ENCODE results near the gene HES2. TPM values are rescaled to one million over a fixed set of nuclear protein-coding genes. Genes with fewer than 3 reads are reported as not detected.
"Not testable (repeated sequence)": the region's sequence is repeated elsewhere in the genome, so short reads cannot be mapped to it uniquely, and the experiment has no call there.

HES2 gene
- total and polyA plus RNA-seq, 2 experiments from 2014 or later, result not detected

- Histone ChIP-seq H3K4me1 (ENCODE audit: low read depth) (no peaks in the 10 kb centered on the region), H3K36me3 (no peaks in the 10 kb centered on the region)
These were observed 14.5 kb upstream of the HES2 start for GRCh38 chr1:6434186-6434585.

GRCh38 chr1:6431645-6432579 is 12.2 kb upstream of the HES2 start:
- H3K9me3 ChIP-seq (ENCODE audit: low read depth); H3K4me1 ChIP-seq (ENCODE audit: low read depth); H3K36me3 ChIP-seq; DNase-seq (ENCODE audit: low read depth in 1 of 2, low spot score in 1 of 2); H3K27ac ChIP-seq; H3K4me3 ChIP-seq: not testable (repeated sequence)
- H3K27me3 ChIP-seq, result peaks cover 24% of the 10 kb centered on the region

More at GRCh38 chr1:6434186-6434585, 14.5 kb upstream of the HES2 start:
- peaks cover 17% of the 10 kb centered on the region for H3K27me3 ChIP-seq
- DNase-seq (ENCODE audit: low read depth in 1 of 2, low spot score in 1 of 2), result no peak
- H3K4me3 ChIP-seq, result no peak overlapping the region
- TF ChIP-seq CTCF (IDR thresholded peaks at IDR 0.05; ENCODE audit: low read depth, low read length), result no peak
- H3K9me3 ChIP-seq (ENCODE audit: low read depth), result no peaks in the 10 kb centered on the region
- no peak overlapping the region for H3K27ac ChIP-seq

- H3K9me3 ChIP-seq (ENCODE audit: low read depth); H3K4me1 ChIP-seq (ENCODE audit: low read depth); H3K27ac ChIP-seq; H3K4me3 ChIP-seq; DNase-seq (ENCODE audit: low read depth in 1 of 2, low spot score in 1 of 2); H3K36me3 ChIP-seq: not testable (repeated sequence)
- peaks cover 34% of the 10 kb centered on the region for H3K27me3 ChIP-seq
These were observed 10.1 kb upstream of the HES2 start for GRCh38 chr1:6429660-6430411.

GRCh38 chr1:6428453-6428852 is 8.7 kb upstream of the HES2 start:
- not testable (repeated sequence) for H3K9me3 ChIP-seq (ENCODE audit: low read depth); H3K4me1 ChIP-seq (ENCODE audit: low read depth); H3K27ac ChIP-seq; DNase-seq (ENCODE audit: low read depth in 1 of 2, low spot score in 1 of 2); H3K4me3 ChIP-seq; H3K36me3 ChIP-seq
- H3K27me3 ChIP-seq, result peaks cover 47% of the 10 kb centered on the region

GRCh38 chr1:6427441-6428390 is 8.0 kb upstream of the HES2 start:
- no peak overlapping the region for H3K4me3 ChIP-seq
- H3K9me3 ChIP-seq (ENCODE audit: low read depth), result no peaks in the 10 kb centered on the region
- no peak for TF ChIP-seq CTCF (IDR thresholded peaks at IDR 0.05; ENCODE audit: low read depth, low read length)
- no peaks in the 10 kb centered on the region for H3K4me1 ChIP-seq (ENCODE audit: low read depth)
- peaks cover 55% of the 10 kb centered on the region for H3K27me3 ChIP-seq
- H3K36me3 ChIP-seq, result no peaks in the 10 kb centered on the region
- no peak overlapping the region for H3K27ac ChIP-seq
- no peak for DNase-seq (ENCODE audit: low read depth in 1 of 2, low spot score in 1 of 2)

DNA sequence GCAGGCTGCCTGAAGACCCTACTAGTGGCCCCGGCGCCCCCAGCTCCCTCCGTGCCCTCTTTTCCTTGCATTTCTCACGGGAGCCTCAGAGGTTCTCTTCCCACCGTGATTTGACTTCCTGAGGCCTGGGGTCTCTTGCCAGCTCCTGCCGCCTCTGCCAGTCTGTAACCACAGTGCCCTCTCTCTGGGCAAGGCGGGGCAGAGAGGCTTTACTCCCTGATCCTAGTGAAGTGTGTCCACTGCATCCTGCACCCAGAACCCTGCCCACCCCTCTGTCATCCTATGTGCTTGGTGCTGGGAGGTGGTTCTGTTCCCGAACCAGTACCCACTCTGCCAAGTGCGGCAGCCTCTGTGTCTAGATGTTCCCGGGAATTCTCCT is 7.2 kb upstream of the HES2 start:
- H3K4me1 ChIP-seq (ENCODE audit: low read depth), result no peaks in the 10 kb centered on the region
- no peaks in the 10 kb centered on the region for H3K9me3 ChIP-seq (ENCODE audit: low read depth)
- H3K4me3 ChIP-seq, result no peak overlapping the region
- no peaks in the 10 kb centered on the region for H3K36me3 ChIP-seq
- no peak for TF ChIP-seq CTCF (IDR thresholded peaks at IDR 0.05; ENCODE audit: low read depth, low read length)
- peaks cover 62% of the 10 kb centered on the region for H3K27me3 ChIP-seq
- DNase-seq (ENCODE audit: low read depth in 1 of 2, low spot score in 1 of 2), result no peak
- no peak overlapping the region for H3K27ac ChIP-seq
